DMS 273 (cell line): ENCODE results near the gene SKIL.

ENCODE experiments used
- DNase-seq: peaks from one replicate; lab custom pipeline; 2025; ENCODE audit not compliant: unreplicated experiment; lab: John Stamatoyannopoulos, UW

The SKIL gene

DNA sequence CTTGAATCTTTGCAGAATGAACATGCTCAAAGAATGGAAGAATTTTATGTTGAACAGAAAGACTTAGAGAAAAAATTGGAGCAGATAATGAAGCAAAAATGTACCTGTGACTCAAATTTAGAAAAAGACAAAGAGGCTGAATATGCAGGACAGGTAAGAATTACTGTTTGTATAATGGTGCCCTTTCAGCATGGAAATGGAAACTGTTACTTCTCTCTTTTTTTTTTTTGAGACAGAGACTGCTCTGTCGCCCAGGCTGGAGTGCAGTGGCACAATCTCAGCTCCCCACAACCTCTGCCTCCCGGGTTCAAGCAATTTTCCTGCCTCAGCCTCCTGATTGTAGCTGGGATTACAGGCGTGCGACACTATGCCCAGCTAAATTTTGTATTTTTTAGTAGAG is 33.6 kb downstream of the SKIL start:
- DNase-seq, result no peak

DNA sequence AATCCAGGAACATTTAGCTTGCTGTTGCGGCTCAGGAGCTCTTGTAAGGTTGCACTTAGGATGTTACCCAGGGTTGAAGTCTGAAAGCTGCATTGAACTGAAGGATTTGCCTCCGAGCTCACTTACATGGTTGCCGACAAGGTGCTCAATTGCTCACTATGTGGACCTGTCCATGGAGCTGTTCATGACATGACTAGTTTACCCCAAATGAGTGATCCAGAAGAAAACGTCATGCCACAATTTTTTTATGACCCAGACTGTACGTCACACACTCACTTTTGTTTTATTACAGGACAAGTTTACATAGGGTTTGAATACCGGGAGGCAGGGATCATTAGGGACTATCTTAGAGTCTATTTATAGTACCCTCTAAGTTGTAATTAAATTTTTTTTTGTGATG is 40.2 kb downstream of the SKIL start:
- no peak for DNase-seq

DNA sequence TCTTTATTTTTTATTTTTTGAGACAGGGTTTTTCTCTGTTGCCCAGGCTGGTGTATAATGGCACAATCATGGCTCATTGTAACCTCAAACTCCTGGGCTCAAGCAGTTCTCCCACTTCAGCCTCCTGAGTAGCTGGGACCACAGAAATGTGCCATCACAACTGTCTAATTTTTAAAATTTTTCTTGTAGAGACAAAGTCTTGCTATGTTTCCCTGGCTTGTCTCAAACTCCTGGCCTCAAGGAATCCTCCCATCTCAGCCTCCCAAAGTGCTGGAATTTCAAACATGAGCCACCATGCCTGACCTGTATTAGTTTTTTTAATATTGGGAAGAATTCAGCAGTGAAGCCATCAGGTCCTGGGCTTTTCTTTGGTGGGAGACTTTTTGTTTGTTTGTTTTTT is 47.6 kb downstream of the SKIL start:
- DNase-seq, result no peak

DNA sequence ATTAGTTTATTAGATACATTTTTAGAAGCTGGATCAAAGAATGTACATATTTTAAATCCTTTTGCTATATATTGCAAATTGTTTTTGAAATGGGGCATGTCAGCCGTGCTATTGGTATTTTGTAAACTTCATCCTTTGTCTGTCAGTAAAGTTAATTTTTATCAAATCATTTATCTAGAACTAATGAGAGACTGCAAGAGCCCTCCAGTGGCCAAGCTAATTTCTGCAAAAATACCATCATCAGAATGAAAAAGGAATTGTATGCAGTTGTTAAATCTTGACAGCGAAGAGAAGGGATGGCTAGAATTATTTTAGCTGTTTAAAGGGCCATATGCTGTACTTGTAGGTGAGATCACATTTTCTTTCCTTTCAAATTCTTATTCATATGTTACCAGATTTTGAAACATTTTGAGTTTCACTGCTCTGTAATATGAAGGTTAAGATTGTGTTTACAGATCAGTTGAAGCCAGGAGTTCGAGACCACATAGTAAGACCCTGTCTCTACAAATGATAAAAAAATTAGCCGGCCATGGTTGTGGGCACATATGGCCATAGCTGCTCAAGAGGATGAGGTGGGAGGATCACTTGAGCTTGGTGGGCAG is 53.0 kb downstream of the SKIL start:
- peak; percentile 76 for DNase-seq

DNA sequence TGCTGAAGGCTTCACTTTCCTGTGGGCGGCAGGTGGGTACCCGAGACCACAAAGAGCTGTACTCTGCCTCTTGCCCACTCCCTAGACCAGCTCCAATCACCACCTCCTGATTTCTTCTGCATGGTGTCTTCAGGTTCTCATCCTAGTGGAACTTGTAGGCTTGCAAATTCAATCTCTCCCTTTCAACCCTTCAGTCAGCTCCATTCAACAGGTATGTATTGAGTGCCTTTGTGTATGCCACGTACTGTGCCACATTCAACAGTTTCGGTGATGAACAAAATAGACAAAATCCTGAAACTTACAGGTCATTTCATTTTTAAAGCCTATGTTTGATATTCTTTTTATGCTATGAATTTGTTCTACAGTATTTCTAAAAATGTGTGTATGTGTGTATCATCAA is 55.8 kb downstream of the SKIL start:
- DNase-seq, result no peak

DNA sequence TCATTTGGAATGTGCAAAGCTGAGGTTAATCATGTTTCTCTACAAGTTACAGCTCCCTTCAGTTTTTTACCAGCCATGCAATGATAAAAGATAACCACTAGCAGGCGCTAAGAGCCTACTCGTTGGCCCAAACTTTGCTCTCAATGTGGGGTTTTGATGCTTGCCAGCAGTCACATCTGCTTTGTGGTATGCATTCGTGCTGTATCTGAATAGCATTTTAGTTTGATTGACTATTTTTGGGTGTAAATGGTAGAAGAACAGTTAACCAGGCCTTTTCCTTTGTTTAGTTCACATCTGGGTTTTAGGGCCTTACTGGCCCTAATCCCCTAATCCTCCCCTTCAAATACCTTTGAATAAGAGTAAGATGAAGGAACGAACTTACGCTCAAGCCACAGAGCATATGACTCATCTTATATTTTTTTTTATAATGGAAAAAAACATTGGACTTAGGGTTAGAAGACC is 56.7 kb downstream of the SKIL start:
- peak; percentile 91 for DNase-seq

DNA sequence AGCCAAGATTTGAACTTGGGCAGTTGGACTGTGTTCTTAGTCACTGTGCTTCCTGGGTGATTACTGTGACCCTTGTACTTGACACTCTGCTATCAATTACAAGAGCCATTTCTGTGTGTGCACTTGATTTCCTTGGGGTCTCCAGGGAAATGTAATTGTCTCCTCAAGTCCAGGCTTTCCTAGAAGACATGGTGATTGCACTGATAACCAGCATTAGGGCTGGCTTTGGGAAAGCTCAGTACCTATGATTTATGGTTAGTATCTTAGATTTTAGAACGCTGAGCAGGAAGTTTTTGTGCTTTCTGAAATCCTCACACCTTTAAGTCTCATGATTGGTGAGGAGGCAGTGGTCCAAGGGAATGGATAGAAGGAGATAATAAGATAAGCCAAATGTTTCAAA is 59.6 kb downstream of the SKIL start:
- DNase-seq, result no peak

DNA sequence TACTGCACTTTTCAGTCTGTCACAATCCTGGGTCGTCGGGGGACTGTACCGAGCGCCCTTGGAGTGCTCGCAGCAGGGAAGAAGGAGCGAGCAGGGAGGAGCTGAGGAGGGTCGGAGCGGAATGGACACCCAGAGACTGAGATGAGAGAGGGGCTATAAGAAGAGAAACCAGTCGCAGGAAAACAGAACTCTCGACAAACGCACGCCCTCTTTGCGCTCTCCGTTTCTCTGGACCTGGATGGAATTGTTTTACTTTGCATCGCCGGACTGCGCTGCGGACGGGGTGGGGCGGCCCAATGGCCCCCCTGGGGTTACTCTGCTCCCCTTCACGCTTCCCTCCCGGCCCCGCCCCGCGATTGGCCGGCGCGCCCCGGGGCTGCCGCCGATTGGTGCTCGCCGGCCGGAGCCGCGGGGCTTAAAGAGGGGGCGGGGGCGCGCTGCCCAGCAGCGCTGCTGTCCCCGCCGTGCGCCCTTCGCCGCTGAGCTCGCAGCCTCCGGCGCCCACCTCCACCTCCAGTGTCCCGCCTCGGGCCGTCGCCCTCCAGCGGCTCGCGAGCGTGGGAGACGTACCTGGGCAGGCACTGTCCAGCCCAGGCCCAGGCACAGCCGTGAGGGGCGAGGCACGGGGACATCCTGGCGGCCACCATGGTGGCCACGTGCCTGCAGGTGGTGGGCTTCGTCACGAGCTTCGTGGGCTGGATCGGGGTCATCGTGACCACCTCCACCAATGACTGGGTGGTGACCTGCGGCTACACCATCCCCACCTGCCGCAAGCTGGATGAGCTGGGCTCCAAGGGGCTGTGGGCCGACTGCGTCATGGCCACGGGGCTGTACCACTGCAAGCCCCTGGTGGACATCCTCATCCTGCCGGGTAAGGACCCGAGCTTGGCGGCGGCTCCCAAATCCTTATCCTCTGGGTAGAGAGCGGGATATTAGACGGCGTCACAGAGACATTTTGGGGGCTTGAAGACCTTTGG is 61.2 kb downstream of the SKIL start, which contains the start of gene CLDN11:
Gene CLDN11 (plus strand): TSS at position 447 of the 977 bp plus-strand sequence. CDS start 199 bp downstream, at position 646.
- peak; percentile 86 for DNase-seq

DNA sequence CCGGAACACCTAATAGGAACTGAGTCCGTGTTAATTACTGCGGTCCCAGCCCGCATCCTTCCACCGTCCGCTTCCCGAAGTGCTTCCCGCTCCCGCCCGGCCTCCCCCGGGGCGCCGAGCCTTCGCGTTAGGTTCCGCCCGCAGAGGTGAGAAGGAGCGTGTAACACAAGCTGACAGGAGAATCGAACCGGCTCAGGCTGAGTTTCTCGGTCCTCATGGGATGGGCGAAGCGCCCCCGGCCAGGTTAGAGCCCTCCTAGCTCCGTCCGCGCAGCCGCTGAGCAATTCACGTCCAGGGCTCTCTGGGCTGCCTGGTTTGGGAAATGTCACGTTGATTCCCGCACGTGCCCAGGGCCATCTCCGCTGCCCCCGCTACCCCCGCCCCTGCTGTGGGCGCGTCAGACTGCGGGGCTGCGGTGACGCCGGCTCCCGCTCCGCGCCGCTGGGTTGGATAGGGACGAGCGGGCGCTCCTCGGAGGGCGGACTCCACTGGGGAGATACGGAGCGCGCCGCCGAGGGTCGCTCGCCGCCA is 62.1 kb downstream of the SKIL start:
- peak; percentile 78 for DNase-seq

DNA sequence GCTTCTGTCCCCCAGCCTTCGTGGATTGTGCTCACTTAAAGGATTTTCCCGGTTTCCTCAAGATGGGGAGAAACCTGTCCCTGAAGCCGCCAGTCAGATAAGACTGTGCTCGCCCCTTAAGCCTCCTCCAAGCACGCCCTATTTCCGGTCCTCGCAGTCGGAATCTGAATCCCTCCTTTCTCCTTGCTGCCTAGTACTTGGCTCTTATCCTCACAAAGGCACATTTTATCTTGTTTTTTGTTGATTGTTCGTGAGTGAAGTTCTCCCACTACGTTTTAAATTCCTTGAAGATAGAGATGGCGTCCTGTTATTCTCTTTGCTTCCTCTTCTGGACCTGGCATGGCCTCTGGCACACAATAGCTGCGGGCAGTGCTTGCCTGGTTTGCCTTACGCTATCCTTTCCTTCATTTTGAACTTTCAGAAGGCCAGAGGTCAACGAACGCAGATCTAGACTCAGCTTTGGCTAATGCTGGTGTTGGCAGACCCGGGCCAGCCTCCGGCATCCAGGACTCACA is 62.8 kb downstream of the SKIL start:
- peak; percentile 31 for DNase-seq

DNA sequence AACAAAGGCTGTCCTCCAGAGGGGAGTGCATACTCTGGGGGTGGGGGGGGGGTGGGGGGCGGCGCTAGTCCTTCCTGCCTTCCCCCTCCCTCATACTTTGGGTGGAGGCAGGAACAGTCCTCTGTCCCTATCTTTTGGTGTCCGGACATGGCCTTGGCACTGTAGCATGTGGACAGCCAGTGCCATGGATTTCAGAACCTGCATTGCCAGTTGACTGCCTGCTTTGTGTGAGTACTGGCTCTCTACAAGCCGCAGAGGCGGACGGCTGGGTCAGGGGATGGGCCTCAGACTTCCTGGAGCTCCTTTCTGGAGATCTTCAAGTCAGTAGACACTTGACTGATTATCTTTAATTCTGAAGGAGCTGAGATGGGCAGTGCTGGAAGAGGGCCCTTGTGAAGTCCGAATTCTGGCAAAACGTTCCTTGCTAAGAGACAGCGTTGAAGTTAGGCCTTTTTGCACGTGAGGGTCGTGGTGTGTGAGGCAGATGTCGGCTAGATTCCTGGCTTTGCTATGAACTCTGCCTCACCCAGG is 63.7 kb downstream of the SKIL start:
- peak; percentile 19 for DNase-seq

DNA sequence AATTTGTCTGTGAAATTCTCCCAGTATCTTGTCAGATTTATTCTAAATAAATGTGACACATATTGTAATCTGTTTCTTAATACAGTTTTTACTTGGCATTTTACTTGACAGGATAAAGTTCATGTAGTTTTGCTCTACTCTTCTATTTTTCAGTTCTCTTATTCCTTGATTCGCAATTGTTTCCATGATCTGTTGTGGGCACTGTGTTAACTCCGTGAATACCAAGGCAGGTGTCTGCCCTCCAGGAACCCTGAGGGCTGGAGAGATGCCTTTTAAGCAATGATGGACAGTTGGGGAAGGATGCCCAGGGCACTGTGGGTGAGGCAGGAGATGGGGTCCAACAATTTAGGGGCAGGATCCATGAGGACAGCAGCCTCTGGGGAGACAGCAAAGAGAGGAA is 64.2 kb downstream of the SKIL start:
- no peak for DNase-seq

DNA sequence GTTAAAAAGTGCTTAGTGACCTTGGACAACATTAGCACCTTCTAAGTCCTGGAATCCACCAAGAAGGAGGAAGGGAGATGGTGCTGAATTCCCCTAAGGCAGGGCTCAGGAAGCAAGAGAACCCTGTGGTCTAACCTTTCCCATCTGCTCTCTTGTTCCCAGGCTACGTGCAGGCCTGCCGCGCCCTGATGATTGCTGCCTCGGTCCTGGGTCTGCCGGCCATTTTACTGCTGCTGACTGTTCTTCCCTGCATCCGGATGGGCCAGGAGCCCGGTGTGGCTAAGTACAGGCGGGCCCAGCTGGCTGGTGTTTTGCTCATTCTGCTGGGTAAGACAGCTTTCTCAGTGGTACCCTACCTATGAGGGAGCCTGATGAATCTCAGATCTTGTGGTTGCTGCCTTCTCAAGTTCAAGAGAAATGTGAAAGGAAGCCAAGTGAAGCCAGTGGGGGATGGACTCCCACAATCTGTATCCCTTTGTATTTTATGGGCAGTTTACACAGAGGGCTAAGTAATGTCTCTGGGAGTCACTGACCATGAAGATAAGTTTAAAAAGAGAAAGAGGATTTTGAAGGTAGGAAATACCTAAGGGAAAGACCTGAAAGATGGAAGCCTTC is 65.6 kb downstream of the SKIL start:
- DNase-seq, result no peak

DNA sequence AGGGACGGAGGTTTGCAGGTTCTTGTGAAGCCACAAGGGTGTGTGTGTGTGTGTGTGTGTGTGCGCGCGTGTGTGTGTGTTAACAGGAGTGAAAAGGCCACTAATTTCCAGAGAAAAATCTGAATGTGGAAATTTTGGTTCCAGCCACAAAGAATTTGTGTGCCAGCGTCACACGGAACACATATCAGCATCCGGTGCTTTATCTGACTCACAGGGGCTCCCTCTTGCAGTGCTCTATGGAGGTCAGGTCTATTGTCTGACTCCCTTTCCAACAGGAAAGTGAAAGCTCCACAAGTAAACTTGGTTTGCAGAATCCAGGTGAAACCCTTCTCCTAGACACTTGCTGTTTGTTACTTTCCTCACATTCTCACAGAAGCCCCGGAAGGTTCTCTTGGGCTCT is 67.4 kb downstream of the SKIL start:
- DNase-seq, result no peak

DNA sequence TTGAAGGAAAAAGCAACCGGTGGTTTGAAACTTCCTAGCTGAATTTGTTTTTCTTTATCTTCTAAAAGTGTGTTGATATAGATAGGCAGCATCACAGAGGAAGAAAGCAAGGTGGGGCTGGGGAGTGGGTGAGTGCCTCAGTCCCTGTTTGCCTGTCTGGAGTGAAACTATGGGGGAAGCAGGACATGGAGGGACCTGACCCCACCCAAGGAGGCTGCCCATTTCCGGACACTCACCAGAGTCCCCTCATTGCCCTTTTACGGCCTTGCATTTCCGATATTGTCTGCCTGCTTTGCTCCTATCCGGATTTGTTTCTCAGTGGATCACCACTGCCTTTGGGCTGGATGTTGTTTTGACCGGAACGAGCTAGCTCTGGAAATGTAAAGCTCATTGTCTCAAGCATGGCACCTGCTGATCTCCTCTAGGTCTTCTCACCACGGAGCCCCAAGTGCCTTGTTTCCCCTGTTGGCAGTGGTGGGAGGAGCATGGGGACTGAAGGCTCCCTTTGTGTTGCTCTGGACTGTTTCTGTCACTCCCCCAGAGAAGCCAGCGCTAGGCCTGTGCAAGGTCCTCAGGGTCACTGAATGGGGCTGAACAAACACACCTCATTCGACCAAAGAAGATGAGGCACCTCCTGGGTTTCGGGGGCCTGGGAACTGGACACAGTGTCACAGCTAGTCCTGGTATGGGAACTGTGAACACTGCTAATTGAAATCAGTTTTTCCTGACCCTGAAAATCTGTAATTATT is 68.2 kb downstream of the SKIL start:
- no peak for DNase-seq

DNA sequence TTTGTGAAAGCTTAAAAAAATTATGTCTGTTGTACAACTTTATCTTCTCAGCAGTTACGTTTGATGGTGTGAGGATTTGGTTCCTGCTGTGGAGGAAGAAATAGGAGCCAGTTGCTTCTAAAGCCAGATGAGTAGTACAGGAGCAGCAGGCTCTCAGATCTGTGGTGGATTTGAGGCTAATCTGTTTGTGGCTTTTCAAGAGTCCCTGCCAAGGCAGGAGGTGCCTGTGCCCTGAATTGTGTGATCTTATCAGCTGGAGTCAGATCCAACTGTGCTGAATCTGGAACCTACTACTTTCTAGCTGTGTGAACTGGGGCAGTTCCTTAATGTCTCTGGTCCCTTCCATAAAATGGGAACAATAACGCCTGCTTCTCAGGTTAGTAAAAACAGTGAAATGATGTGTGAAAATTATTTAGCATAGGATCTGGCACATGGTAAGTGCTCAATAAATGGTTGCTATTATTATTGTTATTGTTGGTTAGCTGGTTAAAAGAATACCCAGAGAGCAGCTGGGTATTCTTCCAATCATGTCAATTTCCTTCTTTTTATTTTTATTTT is 68.8 kb downstream of the SKIL start:
- no peak for DNase-seq

DNA sequence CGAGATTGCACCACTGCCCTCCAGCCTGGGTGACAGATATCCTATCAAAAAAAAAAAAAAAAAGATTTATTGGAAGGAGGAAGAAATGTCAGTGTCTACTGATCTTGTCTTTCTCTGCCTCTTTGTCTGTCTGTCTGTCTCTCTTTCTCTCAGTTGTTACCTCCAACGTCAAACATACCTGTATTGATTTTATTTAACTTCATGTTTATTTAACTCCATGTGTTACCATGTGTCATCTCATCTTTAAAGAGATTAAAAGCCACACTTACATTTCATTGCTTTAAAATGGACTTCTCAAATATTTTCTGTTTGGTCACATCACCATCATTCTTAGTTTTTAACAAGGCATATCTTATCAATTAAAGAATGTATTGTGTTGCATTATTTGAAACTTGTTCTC is 70.6 kb downstream of the SKIL start:
- no peak for DNase-seq

DNA sequence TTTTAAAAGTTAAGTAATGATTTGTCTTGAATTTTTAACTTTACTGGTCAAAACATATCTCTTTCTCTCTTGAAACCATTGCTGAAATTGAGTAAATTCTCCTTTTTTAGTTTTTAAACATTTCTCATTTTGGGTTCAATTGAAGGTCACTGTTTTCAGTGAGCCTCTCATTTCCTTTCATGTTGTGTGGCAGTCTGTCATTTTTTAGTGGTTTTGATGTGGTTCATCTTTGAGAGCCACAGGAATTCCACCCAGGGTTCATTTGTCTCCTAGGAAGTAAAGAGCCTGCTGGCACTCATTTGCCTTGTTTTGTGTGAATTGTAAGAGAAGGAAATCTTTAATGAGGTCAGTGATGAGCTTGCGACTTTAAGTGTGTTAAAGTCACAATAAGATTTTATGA is 71.5 kb downstream of the SKIL start:
- DNase-seq, result no peak

DNA sequence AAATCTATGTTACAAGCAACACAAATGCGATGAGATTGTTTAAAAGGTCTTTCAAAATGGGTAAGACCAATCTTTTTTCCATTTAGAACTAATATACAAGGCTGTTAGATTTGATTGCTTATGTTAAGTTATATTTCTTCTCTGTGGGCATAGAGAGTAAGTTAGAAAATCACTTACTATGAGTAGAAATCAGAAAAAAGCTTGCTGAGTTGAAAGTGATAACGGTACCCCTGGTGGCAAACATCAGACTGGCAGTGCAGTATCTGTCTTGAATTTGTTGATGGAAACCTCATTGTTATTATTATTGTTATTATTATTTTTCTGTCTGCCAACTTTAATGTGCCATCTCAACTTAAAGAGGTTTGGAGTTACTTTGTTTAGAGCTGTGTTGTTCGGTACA is 73.5 kb downstream of the SKIL start:
- no peak for DNase-seq

DNA sequence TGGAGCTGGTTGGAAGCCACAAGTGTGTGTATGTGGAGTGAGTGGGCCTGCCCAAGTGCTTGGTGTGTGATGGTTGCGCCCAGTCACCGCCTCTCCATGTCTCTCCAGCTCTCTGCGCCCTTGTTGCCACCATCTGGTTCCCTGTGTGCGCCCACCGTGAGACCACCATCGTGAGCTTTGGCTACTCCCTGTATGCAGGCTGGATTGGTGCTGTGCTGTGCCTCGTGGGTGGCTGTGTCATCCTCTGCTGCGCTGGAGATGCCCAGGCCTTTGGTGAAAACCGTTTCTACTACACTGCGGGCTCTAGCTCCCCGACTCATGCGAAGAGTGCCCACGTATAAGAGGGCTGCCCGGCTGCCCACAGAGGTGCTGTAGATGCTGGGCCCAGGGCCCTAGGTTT is 74.9 kb downstream of the SKIL start:
- no peak for DNase-seq
